ENCODE data around the gene NXPH1.

The NXPH1 gene

GRCh38 chr7:8511855-8512254, 78.4 kb downstream of the NXPH1 start:
- H3K27ac Mint-ChIP-seq = no peak overlapping the region
- no peaks in the 10 kb centered on the region for H3K36me3 Mint-ChIP-seq (ENCODE audit: low read depth)
- H3K4me3 Mint-ChIP-seq = no peak overlapping the region
- DNase-seq = no peak
- no peaks in the 10 kb centered on the region for H3K27me3 Mint-ChIP-seq
- no peaks in the 10 kb centered on the region for H3K4me1 Mint-ChIP-seq (ENCODE audit: low read depth)
- H3K9me3 Mint-ChIP-seq = no peaks in the 10 kb centered on the region

- Mint-ChIP-seq H3K36me3 (ENCODE audit: low read depth) (no peaks in the 10 kb centered on the region), H3K4me3 (no peak overlapping the region), H3K4me1 (ENCODE audit: low read depth) (no peaks in the 10 kb centered on the region), H3K27ac (no peak overlapping the region), H3K9me3 (no peaks in the 10 kb centered on the region), H3K27me3 (no peaks in the 10 kb centered on the region)
- no peak for DNase-seq
Observed at GRCh38 chr7:8514781-8515519, 81.5 kb downstream of the NXPH1 start.

- no peaks in the 10 kb centered on the region for H3K4me1 Mint-ChIP-seq (ENCODE audit: low read depth)
- no peaks in the 10 kb centered on the region for H3K27me3 Mint-ChIP-seq
- H3K36me3 Mint-ChIP-seq (ENCODE audit: low read depth) = no peaks in the 10 kb centered on the region
- no peak for DNase-seq
- H3K4me3 Mint-ChIP-seq = no peak overlapping the region
- H3K27ac Mint-ChIP-seq = no peak overlapping the region
- no peaks in the 10 kb centered on the region for H3K9me3 Mint-ChIP-seq
Observed at GRCh38 chr7:8515640-8516185, 82.3 kb downstream of the NXPH1 start.

- Mint-ChIP-seq H3K9me3 (no peaks in the 10 kb centered on the region), H3K4me3 (no peak overlapping the region), H3K27me3 (no peaks in the 10 kb centered on the region), H3K36me3 (ENCODE audit: low read depth) (no peaks in the 10 kb centered on the region), H3K4me1 (ENCODE audit: low read depth) (no peaks in the 10 kb centered on the region), H3K27ac (no peak overlapping the region)
- DNase-seq = no peak
Observed at GRCh38 chr7:8516976-8517375, 83.6 kb downstream of the NXPH1 start.

GRCh38 chr7:8528311-8528710, 94.9 kb downstream of the NXPH1 start:
- no peaks in the 10 kb centered on the region for H3K4me1 Mint-ChIP-seq (ENCODE audit: low read depth)
- no peak for DNase-seq
- no peaks in the 10 kb centered on the region for H3K27me3 Mint-ChIP-seq
- peaks cover 11% of the 10 kb centered on the region for H3K9me3 Mint-ChIP-seq
- no peaks in the 10 kb centered on the region for H3K36me3 Mint-ChIP-seq (ENCODE audit: low read depth)
- no peak overlapping the region for H3K27ac Mint-ChIP-seq
- H3K4me3 Mint-ChIP-seq = no peak overlapping the region

- no peaks in the 10 kb centered on the region for H3K36me3 Mint-ChIP-seq (ENCODE audit: low read depth)
- no peaks in the 10 kb centered on the region for H3K27me3 Mint-ChIP-seq
- no peaks in the 10 kb centered on the region for H3K9me3 Mint-ChIP-seq
- H3K27ac Mint-ChIP-seq = no peak overlapping the region
- H3K4me3 Mint-ChIP-seq = no peak overlapping the region
- no peaks in the 10 kb centered on the region for H3K4me1 Mint-ChIP-seq (ENCODE audit: low read depth)
- no peak for DNase-seq
Observed at GRCh38 chr7:8531991-8532515, 98.6 kb downstream of the NXPH1 start.

- no peak for DNase-seq
- no peaks in the 10 kb centered on the region for H3K27me3 Mint-ChIP-seq
- no peak overlapping the region for H3K4me3 Mint-ChIP-seq
- H3K9me3 Mint-ChIP-seq = no peaks in the 10 kb centered on the region
- H3K36me3 Mint-ChIP-seq (ENCODE audit: low read depth) = no peaks in the 10 kb centered on the region
- no peak overlapping the region for H3K27ac Mint-ChIP-seq
- H3K4me1 Mint-ChIP-seq (ENCODE audit: low read depth) = no peaks in the 10 kb centered on the region
Observed at GRCh38 chr7:8536431-8536830, 103.0 kb downstream of the NXPH1 start.

GRCh38 chr7:8549046-8549445, 115.6 kb downstream of the NXPH1 start:
- Mint-ChIP-seq H3K9me3 (no peaks in the 10 kb centered on the region), H3K36me3 (ENCODE audit: low read depth) (no peaks in the 10 kb centered on the region), H3K27ac (no peak overlapping the region), H3K4me3 (no peak overlapping the region), H3K4me1 (ENCODE audit: low read depth) (no peaks in the 10 kb centered on the region), H3K27me3 (no peaks in the 10 kb centered on the region)
- no peak for DNase-seq

- Mint-ChIP-seq H3K36me3 (ENCODE audit: low read depth) (no peaks in the 10 kb centered on the region), H3K9me3 (no peaks in the 10 kb centered on the region), H3K27ac (no peak overlapping the region), H3K4me1 (ENCODE audit: low read depth) (no peaks in the 10 kb centered on the region), H3K4me3 (no peak overlapping the region), H3K27me3 (no peaks in the 10 kb centered on the region)
- DNase-seq = no peak
Observed at GRCh38 chr7:8560501-8560900, 127.1 kb downstream of the NXPH1 start.

- H3K9me3 Mint-ChIP-seq = no peaks in the 10 kb centered on the region
- no peak overlapping the region for H3K4me3 Mint-ChIP-seq
- no peaks in the 10 kb centered on the region for H3K4me1 Mint-ChIP-seq (ENCODE audit: low read depth)
- no peak for DNase-seq
- H3K27me3 Mint-ChIP-seq = no peaks in the 10 kb centered on the region
- no peaks in the 10 kb centered on the region for H3K36me3 Mint-ChIP-seq (ENCODE audit: low read depth)
- no peak overlapping the region for H3K27ac Mint-ChIP-seq
Observed at GRCh38 chr7:8561449-8561848, 128.0 kb downstream of the NXPH1 start.

GRCh38 chr7:8564281-8564680, 130.9 kb downstream of the NXPH1 start:
- DNase-seq = no peak
- Mint-ChIP-seq H3K36me3 (ENCODE audit: low read depth) (no peaks in the 10 kb centered on the region), H3K4me1 (ENCODE audit: low read depth) (no peaks in the 10 kb centered on the region), H3K27me3 (no peaks in the 10 kb centered on the region), H3K27ac (no peak overlapping the region), H3K4me3 (no peak overlapping the region), H3K9me3 (no peaks in the 10 kb centered on the region)

GRCh38 chr7:8566016-8566415, 132.6 kb downstream of the NXPH1 start:
- DNase-seq = no peak
- Mint-ChIP-seq H3K36me3 (ENCODE audit: low read depth) (no peaks in the 10 kb centered on the region), H3K27me3 (no peaks in the 10 kb centered on the region), H3K27ac (no peak overlapping the region), H3K4me3 (no peak overlapping the region), H3K9me3 (no peaks in the 10 kb centered on the region), H3K4me1 (ENCODE audit: low read depth) (no peaks in the 10 kb centered on the region)

- Mint-ChIP-seq H3K9me3 (no peaks in the 10 kb centered on the region), H3K4me1 (ENCODE audit: low read depth) (no peaks in the 10 kb centered on the region), H3K27me3 (no peaks in the 10 kb centered on the region), H3K27ac (no peak overlapping the region), H3K4me3 (no peak overlapping the region), H3K36me3 (ENCODE audit: low read depth) (no peaks in the 10 kb centered on the region)
- no peak for DNase-seq
Observed at GRCh38 chr7:8567626-8568025, 134.2 kb downstream of the NXPH1 start.

- H3K4me1 Mint-ChIP-seq (ENCODE audit: low read depth) = no peaks in the 10 kb centered on the region
- no peaks in the 10 kb centered on the region for H3K36me3 Mint-ChIP-seq (ENCODE audit: low read depth)
- no peak overlapping the region for H3K27ac Mint-ChIP-seq
- H3K9me3 Mint-ChIP-seq = no peaks in the 10 kb centered on the region
- H3K27me3 Mint-ChIP-seq = no peaks in the 10 kb centered on the region
- DNase-seq = no peak
- no peak overlapping the region for H3K4me3 Mint-ChIP-seq
Observed at GRCh38 chr7:8579661-8580194, 146.3 kb downstream of the NXPH1 start.

- H3K9me3 Mint-ChIP-seq = no peaks in the 10 kb centered on the region
- no peaks in the 10 kb centered on the region for H3K36me3 Mint-ChIP-seq (ENCODE audit: low read depth)
- no peaks in the 10 kb centered on the region for H3K27me3 Mint-ChIP-seq
- H3K4me3 Mint-ChIP-seq = no peak overlapping the region
- DNase-seq = no peak
- H3K4me1 Mint-ChIP-seq (ENCODE audit: low read depth) = no peaks in the 10 kb centered on the region
- H3K27ac Mint-ChIP-seq = no peak overlapping the region
Observed at GRCh38 chr7:8581842-8582241, 148.4 kb downstream of the NXPH1 start.
